ENCODE data around the gene UPF1.

GRCh38 chr19:18831524-18832305 is at the start of gene UPF1:
- TF ChIP-seq ZBTB33 (IDR thresholded peaks at IDR 0.05; ENCODE audit: borderline replicate concordance, low read depth) (no peak), TAF1 (IDR thresholded peaks at IDR 0.05; ENCODE audit: borderline replicate concordance, low read depth, low read length) (peak; percentile 85)

All from SK-N-SH (cell line).